ENCODE measurements around the gene ADAMTS10. TPM values are rescaled to one million over a fixed set of nuclear protein-coding genes. Genes with fewer than 3 reads are reported as not detected.

ADAMTS10 gene
- total and polyA plus RNA-seq, 12 donors = 2.0 to 190 (median 25.8) TPM

DNA sequence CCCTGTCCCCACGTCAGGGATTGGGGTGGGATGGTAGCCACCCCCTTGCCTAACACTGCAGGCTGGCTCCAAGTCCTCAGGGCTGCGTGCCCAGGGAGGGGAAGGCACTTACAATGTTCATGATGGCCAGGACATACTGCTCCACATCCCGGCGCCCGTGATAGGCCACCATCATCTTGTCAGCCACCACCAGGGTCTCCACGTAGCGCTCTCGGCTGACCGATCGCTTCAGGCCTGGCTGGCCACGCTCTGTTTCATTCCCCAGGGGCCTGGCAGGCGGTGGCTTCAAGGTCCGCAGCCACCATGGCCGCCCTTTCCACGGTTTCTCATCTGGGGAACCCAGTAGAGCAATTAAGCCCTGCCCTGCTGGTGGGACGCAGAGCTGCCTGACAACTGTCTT, 9.7 kb downstream of the ADAMTS10 start:
- no peaks in the 10 kb centered on the region for H3K27me3 ChIP-seq
- intact Hi-C loops (cut with DNase I) = no loop called here
- peaks cover 0 to 50% of the 10 kb centered on the region in 2 donors for H3K36me3 ChIP-seq (replicated peaks in 1 of 2)
- H3K27ac ChIP-seq = no peak overlapping the region
- no peaks in the 10 kb centered on the region for H3K9me3 ChIP-seq (replicated peaks in 1 of 3)
- H3K4me1 ChIP-seq (replicated peaks in 1 of 2) = no peaks in the 10 kb centered on the region
- DNase-seq = no peak
- no peak for TF ChIP-seq POLR2A (IDR thresholded peaks at IDR 0.05)
- TF ChIP-seq, protein P1, sequence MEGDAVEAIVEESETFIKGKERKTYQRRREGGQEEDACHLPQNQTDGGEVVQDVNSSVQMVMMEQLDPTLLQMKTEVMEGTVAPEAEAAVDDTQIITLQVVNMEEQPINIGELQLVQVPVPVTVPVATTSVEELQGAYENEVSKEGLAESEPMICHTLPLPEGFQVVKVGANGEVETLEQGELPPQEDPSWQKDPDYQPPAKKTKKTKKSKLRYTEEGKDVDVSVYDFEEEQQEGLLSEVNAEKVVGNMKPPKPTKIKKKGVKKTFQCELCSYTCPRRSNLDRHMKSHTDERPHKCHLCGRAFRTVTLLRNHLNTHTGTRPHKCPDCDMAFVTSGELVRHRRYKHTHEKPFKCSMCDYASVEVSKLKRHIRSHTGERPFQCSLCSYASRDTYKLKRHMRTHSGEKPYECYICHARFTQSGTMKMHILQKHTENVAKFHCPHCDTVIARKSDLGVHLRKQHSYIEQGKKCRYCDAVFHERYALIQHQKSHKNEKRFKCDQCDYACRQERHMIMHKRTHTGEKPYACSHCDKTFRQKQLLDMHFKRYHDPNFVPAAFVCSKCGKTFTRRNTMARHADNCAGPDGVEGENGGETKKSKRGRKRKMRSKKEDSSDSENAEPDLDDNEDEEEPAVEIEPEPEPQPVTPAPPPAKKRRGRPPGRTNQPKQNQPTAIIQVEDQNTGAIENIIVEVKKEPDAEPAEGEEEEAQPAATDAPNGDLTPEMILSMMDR (IDR thresholded peaks at IDR 0.05) = no peak
- H3K4me3 ChIP-seq = no peak overlapping the region
- 86 to 97% (median 96%) methylated on average over 4 to 16 of the region's 16 CpGs for WGBS, 4 donors

DNA sequence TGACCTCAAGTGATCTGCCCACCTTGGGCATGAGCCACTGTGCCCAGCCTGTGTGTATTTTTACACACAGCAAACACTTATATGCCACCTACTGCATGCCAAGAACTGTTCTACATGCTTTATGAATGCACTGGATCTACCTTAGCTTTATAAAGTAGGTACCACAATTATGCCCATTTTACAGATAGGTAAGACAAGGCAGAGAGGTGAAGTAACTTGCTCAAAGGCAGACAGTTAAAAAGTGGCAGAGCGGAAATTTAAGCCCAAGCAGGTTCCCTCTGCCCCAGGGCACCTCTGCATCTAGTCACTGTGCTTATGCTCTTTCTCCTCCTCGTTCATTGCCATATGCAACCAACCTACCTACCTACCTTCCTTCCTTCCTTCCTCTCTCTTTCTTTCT, 10.5 kb downstream of the ADAMTS10 start:
- peaks cover 0 to 52% of the 10 kb centered on the region in 2 donors for H3K36me3 ChIP-seq (replicated peaks in 1 of 2)
- WGBS, 4 donors = 90 to 100% (median 97%) methylated on average over 2 of the region's 2 CpGs

DNA sequence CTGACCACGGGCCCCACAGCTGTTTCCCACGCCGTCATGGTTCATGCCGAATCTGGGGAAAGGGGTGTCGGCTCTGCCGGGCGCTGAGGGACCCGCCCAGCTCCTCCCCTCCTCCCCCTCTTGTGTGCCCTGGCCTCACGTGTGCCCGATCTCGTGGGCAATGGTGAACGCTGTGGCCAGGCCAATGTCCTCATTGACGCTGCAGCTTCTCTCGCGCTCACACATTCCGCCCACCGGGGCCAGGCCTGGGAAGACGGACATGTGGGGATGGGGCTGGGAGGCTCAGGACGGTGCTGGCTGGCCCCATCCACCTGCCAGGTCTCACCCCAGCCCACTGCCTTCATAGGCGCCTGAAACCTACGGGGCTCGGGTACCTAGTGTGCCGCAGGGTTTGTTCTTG, 14.3 kb downstream of the ADAMTS10 start:
- H3K9me3 ChIP-seq (replicated peaks in 1 of 3) = no peaks in the 10 kb centered on the region
- intact Hi-C loops (cut with DNase I) = no loop called here
- H3K4me1 ChIP-seq (replicated peaks in 1 of 2) = peaks cover 7 to 15% of the 10 kb centered on the region in 2 donors

More for the DNA sequence above, 10.5 kb downstream of the ADAMTS10 start:
- Histone ChIP-seq H3K27me3 (no peaks in the 10 kb centered on the region), H3K9me3 (replicated peaks in 1 of 3) (no peaks in the 10 kb centered on the region), H3K27ac (no peak overlapping the region), H3K4me3 (no peak overlapping the region), H3K4me1 (replicated peaks in 1 of 2) (no peaks in the 10 kb centered on the region)
- TF ChIP-seq POLR2A (IDR thresholded peaks at IDR 0.05) = no peak
- TF ChIP-seq, protein P1 (IDR thresholded peaks at IDR 0.05) = no peak
- DNase-seq = no peak
- intact Hi-C loops (cut with DNase I) = no loop called here

DNA sequence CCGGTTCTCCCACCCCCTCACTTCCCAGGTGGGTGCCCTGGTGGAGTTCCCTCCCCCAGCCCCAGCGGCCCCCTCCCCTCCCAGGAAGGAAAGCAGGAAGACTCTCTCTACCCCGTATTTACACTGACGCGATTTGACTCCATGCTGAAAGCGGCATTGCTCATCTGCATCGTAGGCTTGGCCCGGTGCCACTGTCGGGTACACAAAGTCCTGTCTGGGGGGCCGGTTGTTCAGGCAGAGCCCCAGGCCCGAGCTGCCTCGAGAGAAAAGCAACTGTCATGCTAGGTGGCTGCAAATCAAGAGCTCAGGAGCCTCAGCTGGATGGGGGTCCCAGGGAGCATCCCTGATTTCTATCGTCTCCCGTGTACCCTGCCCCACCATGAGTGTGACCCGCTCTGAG, 14.9 kb downstream of the ADAMTS10 start:
- 62 to 91% (median 82%) methylated on average over 4 to 15 of the region's 15 CpGs for WGBS, 4 donors
- Histone ChIP-seq H3K27ac (peak overlapping the region in 1 of 5 donors; percentile 58), H3K36me3 (replicated peaks in 1 of 2) (peaks cover 0 to 23% of the 10 kb centered on the region in 2 donors), H3K4me1 (replicated peaks in 1 of 2) (peaks cover 7 to 15% of the 10 kb centered on the region in 2 donors), H3K9me3 (replicated peaks in 1 of 3) (no peaks in the 10 kb centered on the region), H3K27me3 (no peaks in the 10 kb centered on the region), H3K4me3 (no peak overlapping the region)
- intact Hi-C loops (cut with DNase I) = no loop called here
- TF ChIP-seq, protein P1 (IDR thresholded peaks at IDR 0.05) = no peak
- no peak for TF ChIP-seq POLR2A (IDR thresholded peaks at IDR 0.05)
- DNase-seq = no peak

More for the DNA sequence above, 14.3 kb downstream of the ADAMTS10 start:
- WGBS, 4 donors = 90 to 99% (median 92%) methylated on average over 5 to 23 of the region's 23 CpGs
- no peak overlapping the region for H3K4me3 ChIP-seq
- TF ChIP-seq, protein P1 (IDR thresholded peaks at IDR 0.05) = no peak
- no peak for TF ChIP-seq POLR2A (IDR thresholded peaks at IDR 0.05)
- H3K36me3 ChIP-seq (replicated peaks in 1 of 2) = peaks cover 0 to 28% of the 10 kb centered on the region in 2 donors
- H3K27me3 ChIP-seq = no peaks in the 10 kb centered on the region
- DNase-seq = no peak
- no peak overlapping the region for H3K27ac ChIP-seq

All from adrenal gland (tissue), 12 donors.